ENCODE data around the gene TMEM41B.
"Not testable (repeated sequence)": the region's sequence is repeated elsewhere in the genome, so short reads cannot be mapped to it uniquely, and the experiment has no call there.

The TMEM41B gene

DNA sequence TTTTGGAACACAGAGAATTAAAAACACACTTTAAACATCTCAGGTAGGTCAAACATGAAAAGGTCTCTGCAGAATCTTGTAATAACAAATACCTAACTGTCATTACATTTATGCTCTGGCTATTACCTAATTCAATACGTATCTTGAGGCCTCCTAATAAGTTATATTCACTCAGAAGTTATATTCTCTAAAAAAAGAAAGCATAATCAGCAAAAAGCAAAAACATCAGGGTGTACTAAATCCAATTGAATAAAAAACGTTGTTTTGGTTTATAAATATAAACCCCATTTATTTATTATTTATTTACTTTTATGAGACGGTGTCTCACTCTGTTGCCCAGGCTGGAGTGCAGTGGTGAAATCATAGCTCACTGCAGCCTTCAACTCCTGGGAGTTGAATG, 10.2 kb downstream of the TMEM41B start:
- no peak for DNase-seq

DNA sequence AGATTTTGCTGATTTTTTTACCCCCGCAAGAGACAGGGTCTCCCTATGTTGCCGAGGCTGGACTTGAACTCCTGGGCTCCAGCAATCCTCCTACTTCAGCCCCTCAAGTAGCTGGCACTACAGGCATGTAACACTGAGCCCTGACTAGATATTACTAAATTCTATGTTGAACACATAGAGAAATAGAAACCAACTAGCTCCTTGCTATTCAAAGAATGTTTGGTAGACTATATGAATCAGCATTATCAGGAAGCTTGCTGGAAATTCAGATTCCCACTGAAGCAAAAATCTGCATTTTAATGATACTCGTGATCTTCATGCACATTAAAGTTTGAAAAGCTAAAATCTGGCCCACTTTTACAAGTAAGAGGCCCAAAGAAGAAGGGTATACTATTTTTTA, 11.9 kb downstream of the TMEM41B start:
- no peak for DNase-seq

DNA sequence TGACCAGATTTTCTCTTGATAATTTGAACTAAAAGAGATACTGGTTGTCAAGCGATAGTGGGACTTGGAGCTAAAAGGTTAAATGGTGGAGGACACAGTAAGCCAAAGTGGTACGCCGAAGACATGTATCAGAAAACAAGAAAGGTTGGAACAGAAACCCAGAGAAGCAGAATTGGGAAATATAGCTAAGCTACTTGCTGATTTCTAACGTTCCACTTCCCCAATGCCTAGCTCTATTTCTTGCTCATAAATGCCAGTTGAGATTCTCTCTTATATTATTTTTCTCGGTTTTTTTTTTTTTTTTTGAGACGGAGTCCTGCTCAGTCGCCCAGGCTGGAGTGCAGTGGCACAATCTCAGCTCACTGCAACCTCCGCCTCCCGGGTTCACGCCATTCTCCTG, 12.7 kb downstream of the TMEM41B start:
- DNase-seq: no peak

DNA sequence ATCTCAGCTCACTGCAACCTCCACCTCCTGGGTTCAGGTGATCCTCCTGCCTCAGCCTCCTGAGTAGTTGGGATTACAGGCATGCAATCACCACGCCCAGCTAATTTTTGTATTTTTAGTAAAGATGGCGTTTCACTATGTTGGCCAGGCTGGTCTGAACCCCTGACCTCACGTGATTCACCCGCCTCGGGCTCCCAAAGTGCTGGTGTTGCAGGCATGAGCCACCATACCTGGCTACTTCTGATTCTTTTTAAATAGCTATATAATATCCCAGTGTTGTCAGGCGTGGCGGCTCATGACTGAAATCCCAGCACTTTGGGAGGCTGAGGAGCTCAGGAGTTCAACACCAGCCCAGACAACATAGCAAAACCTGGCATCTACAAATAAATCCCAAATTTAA, 20.7 kb downstream of the TMEM41B start:
- no peak for DNase-seq

DNA sequence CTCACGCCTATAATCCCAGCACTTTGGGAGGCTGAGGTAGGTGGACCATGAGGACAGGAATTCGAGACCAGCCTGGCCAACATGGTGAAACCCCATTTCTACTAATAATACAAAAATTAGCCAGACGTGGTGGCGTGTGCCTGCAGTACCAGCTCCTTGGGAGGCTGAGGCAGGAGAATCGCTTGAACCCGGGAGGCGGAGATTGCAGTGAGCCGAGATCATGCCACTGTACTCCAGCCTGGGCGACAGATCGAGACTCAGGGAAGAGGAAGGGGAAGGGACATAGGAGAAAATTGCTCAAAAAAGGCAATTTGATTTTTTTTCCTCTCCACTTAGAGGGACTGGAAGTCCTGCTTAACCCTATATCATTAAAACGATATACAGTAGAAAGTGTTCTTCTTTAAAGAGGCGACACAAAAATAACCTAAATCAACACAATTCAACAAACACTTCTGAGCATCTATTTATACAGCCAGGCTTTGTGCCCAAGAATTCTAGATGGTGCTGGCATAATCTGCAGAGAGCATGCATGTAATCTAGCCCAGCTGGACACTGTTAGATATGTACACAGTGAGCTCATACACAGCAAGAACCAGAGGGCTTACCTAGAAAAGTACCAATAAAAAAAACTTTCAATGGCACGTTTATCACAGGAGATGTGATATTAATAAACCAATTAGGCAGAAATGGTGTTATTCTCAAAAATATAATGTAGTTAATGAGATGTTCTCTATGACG, 28.4 kb downstream of the TMEM41B start:
- no peak for DNase-seq

DNA sequence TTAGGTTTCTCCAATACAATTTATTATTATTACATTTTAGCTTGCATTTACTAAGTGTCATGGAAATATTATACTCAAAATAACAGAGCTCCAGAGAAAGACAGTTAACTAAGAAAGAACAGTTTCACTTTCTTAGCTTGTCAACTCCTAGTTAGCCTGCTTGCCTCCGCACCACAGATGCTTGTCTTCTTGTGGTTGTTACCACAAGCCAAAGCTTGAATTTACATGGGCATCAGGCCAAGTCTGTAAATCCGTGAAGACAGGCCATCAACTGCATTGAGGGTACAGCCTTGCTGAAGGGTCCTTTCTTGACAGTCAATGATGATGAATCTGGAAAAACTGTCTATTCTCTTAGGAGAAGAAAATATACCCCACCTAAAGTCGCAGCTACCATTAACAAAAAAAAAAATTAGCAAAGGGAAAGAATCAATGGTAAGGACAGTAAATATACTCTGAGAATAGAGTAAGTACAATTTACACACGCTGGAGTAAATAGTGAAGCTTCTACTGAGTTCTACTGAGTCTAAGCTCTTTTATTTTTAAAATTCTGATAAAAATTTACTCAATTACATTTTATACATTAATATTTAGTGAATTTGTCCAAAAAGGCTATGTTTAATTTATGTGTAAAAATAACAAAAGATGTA, 33.6 kb downstream of the TMEM41B start:
- peak; percentile 37 for DNase-seq

DNA sequence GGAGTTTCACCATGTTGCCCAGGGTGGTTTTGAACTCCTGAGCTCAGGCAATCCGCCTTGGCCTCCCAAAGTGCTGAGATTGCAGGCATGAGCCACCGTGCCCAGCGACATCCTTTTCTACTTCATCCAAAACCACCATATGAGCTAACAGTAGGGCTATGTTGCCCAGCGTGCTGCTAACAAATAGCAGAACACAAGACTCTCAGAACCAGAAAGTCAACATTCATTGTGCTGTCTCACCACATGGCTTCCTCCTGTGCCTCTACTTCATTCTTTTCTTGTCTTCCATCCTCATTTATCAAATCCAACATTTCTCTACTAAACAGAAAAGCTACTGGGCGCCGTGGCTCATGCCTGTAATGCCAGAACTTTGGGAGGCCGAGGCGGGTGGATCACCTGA, 37.2 kb downstream of the TMEM41B start:
- no peak for DNase-seq

DNA sequence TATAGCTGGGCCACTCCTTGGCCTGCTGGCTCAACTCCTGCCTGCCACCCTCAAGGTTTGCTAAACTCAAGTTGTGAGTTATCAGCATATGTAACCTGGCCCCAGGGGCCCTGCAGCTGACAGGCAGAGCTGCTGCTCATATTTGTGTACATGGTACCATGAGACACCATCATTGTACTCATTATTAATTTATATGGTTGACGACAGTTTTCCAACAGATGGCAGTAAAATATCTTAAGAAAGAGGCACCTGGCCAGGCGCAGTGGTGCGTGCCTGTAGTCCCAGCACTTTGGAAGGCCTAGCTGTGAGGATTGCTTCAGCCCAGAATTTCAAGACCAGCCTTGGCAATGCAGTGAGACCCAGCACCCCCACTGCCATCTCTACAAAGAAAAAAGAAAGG, 37.8 kb downstream of the TMEM41B start:
- no peak for DNase-seq

DNA sequence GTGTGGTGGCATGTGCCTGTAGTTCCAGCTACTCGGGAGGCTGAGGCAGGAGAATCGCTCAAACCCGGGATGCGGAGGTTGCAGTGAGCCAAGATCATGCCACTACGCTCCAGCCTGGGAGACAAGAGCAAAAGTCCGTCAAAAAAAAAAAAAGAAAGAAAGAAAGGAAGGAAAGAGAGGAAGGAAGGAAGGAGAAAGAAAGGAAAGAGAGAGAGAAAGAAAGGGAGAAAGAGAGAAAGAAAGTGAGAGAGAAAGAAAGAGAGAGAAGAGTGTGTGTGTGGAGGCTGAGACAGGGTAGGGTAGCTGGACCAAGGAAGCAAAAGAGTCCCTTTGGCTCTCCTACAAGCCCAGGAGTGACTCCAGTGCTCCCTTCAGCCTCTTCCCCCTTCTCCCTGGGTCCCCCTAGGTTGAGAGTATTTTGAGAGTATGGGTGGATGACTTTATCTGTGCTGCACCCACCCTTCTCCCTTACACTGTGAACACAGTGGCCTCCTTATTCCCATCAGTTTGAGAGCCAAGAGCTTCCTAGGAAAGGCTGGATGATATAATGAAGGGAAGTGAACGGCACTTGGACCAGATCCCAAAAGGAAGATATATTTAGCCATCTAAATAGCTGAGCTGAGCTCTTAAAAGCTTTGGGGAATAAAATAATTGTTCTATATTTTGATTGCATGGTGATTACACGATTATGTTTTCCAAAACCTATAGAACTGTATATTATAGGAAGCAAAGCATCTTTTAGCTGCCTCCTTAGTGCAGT, 39.7 kb downstream of the TMEM41B start:
- DNase-seq: no peak

DNA sequence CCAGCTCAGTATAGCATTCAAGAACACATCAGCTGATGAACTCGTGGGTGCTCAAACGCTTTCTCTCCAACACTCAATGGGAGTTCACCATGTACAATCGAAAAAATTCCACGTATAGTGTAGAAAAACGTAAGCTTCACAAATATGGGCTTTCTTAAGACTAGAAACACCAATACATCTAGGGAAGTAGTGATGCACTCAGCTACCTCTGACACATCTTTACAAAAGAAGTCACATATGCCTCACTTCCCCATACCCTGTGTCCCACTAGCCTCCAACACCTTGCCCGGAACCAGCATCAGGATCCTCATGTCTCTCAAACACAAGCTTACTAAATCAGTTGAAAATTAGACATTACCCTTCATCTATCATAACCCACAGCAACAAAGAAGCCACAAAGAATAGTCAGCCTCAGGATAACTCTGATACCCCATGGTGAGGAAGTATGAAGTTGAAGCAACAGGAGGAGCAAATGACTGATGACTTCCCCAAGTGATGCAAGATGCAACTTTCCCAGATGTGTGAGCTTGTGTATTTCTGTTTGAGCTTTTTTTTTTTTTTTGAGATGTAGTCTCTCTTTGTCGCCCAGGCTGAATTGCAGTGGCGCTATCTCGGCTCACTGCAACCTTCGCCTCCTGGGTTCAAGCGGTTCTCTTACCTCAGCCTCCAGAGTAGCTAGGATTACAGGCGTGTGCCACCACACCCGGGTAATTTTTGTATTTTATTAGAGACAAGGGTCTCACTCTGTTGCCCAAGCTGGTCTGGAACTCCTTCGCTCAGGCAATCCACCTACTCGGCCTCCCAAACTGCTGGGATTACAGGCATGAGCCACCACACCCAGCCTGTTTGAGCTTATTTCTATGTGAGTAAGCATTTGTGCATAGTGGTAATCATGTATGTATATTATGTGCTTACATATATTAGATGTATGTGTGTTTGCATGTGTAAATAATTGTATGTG, 40.7 kb downstream of the TMEM41B start:
- no peak for DNase-seq

DNA sequence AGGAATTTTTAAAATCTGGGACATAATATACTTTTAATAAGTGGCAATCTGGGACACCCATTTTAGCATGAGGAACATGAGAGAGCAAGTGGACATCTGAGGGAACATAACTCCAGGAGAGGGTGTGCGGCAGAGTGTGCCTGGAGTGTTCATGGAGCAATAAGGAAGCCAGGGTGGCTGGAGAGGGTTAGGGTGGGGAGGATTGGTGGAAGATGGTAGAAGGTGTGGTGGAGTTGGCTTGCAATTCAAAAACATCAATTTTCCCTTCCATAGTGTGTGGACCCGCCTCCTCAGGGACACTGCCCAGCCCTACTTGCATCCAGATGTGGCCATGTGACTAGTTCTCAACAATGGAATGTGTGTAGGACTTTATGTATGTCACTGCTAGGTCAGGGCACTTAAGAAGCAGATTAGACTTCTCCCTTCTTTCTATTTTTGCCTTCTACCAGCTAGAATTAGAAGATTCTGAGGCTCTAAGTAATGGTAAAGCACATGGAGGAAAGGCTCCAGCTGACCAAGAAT, 44.8 kb downstream of the TMEM41B start:
- no peak for DNase-seq

DNA sequence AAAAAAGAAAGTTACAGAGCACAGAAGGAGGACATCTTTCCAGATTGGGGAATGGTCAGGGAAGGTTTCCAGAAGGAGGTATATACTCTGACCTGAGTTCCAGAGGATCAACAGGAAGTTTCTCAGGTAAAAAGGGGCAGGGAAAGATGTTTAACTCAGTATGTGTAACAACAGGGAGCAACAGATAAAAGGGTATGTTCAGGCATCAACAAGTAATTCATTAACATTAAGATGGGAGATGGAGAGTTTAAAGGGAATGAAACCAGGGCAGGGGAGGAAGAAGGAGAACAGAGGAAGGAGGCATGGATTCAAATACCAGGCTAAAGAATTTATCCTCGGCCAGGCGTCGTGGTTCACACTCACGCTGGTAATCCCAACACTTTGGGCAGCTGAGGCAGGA, 46.7 kb downstream of the TMEM41B start:
- DNase-seq: no peak

DNA sequence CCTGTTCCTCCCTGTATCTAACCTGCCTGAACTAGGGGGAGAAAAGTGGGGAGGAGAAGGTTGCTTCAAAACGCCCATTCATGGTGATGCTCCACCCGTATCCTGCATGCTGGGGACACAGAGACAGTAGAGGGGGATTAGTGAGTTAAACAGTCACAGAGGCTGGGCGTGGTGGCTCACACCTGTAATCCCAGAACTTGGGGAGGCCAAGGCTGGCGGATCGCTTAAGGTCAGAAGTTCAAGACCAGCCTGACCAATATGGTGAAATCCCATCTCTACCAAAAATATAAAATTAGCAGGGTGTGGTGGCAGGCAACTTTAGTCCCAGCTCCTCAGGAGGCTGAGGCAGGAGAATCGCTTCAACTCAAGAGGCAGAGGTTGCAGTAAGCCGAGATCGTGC, 47.5 kb downstream of the TMEM41B start:
- DNase-seq: no peak

DNA sequence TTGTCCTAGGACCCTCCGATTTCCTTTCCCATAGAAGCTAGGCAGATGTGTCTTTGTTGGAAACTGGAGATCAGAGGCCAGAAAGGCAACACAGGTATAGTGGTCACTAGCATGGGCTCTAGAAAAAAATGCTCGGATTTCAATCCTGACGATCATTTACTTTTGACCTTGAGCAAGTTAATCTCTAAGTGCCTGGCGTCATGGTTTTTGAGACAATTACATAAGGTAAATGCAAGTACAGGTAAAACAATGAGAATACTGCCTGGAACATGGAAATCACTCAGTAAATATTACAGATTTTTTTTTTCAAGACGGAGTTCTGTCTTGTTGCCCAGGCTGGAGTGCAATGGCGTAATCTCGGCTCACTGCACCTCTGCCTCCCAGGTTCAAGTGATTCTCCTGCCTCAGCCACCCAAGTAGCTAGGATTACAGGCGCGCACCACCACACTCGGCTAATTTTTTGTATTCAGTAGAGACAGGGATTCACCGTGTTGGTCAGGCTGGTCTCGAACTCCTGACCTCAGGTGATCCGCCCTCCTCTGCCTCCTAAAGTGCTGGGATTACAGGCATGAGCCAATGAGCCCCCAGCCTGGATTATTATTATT, 48.2 kb downstream of the TMEM41B start:
- DNase-seq: no peak

DNA sequence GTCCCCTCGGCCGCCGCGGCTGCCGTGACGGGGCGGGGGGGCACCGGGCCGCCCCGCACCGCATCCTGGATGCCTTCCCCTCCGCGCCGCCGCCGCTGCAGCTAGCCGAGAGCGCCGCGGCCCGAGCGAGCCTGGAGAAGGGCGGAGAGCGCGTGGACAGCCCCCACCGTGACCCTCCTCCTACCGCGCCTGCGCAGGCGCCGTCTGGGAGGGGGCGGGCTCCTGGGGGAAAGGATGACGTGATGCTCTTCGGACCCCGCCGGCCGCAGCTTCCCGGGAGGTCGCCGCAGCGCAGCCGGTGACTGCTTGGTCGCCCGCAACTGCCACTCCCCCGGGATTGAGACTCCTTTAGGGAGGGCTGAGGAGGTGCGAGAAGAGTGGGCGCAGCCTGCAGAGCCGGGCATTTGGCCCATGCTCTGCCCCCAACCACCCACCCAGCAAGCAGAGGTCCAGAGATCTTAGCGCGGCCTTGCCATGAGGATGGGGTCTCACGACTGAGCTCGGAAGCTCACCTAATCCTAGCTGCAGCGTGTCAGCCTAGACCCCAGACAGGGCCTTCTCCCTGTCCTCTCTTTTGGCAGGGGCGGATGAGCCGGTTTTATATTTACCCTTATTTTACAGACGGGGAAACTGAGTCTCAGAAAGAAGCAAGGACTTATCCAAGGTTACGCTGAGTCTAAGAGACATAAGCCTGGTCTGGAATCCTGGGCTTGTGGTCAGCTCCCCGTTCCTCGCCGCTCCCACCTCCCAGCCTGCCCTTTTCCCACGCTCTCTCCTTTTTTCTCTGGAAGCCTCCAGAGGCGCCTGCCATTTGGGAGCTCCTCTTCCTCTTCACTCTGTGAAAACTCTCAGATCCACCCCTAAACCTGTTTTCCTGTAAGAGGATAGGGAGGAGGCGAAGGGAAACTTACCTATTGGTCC, 48.9 kb downstream of the TMEM41B start, which contains the start of gene DENND5A:
Gene DENND5A, minus strand, starts transcription at position 140 of the 921 bp plus-strand sequence. CDS start 281 bp downstream, outside the sequence.
- DNase-seq: peak; percentile 37

DNA sequence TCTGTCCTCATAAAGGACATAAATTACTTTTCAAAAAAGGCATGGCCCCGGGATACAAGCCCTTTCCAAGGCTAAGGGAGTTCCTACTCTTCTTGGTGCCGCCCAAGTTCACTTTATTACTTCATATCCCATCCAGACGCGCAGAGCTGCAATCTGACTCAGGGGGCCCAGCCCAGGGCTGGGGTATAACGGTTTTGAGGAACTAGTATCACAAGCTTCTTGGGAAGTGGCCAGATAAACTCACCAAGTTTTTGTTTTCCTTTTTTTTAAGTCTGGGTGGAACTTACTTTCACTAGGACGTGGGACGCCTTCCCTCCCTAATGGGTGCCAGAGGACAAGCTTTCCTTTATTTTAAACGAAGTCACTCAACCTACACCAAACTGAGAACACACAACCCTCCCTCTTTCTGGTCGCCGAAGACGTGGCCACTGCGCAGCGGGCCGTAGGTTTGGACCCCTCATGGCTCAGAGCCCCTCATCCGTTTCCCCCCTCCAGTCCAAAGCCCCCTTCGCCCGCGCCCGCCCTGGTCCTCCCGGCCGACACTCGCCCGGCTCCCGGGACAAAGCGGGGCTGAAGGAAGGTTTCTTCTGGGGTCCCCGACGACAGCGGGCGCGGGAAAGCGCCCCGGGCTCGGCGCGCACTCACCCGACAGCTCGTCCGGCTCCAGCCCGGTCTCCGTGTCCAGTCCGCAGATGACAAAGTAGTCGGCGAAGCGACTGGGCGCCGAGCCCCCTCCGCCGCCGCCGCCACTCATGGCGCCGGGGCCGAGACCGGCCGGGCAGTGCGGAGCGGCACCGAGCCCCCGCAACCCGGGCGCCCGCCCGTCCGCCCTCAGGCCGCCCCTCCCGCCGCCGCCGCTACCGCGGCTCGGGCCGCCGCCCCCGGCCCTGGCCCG, 49.8 kb downstream of the TMEM41B start:
- DNase-seq: no peak

DNA sequence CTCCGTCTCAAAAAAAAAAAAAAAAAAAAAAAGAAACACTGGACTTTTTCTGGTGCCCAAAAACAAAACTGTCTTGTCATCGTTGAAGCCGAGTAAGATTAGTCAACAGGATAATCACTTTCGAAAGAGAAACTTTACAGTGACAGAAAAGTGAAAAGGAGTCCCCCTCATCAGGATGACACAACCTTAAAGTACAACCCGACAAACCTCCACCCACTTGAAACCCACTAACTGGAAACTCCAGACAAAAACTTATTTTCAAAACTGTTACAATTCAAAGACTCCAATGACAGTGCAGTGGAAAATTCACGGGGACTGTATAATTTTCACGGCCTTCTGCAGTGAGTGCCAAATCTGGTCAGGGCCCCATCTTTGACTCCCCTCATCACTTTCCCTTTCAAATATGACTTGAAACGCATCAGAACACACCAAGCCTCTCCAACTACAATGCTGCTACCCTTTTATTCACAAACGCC, 50.5 kb downstream of the TMEM41B start:
- peak; percentile 42 for DNase-seq

DNA sequence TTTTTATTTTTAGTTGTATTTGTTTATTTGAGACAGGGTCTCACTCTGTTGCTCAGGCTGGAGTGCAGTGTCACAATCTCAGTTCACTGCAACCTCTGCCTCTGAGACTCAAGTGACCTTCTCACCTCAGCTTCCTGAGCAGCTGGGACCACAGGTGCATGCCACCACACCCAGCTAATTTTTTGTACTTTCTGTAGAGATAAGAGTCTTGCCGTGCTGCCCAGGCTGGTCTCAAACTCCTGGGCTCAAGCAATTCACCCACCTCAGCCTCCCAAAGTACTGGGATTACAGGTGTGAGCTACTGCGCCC, 53.6 kb downstream of the TMEM41B start:
- not testable (repeated sequence) for DNase-seq

DNA sequence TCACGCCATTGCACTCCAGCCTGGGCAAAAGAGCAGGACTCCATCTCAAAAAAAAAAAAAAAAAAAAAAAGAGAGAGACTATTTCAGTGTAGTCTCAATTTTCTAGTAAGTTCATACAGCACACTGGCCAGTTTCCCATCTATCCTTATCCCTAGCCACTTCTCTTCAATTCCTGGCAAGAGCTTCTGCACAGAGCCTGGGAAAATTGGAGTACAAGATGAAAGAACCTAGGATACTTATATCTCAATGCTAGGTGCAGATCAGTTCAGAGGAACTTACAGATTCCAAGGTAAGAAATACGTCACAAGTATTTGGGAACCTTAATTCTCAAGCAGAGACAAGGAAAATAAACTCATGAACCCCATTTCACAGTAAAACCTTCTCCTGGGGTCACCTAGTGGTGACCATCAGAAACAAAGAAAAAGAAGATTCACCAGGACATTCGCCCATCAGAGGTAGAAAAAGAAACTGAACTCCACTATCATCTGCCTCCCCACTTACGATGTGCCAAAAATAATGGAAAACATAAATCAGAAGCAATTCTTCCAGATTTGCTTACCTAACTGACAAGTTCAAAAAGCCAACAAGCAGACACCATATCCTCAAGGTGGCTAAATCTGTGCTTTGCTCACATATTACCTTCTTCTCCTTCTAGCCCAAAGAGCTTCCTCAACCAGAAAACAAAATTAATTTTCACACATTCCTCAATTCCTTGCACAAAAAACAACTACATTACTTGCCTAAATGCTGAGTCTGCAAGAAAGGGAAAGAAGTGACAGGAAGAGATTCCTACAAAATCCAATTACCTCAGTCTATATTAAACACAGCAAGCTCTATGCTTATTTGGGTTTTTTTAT, 54.2 kb downstream of the TMEM41B start:
- DNase-seq: no peak
